NCI-H446 (cell line): ENCODE data around the gene HLA-F.
A peak's percentile ranks its signal among the peaks of the same experiment; 100 is the strongest.

ENCODE experiments used
- DNase-seq, 2 experiments: peaks; one replicate each; lab custom pipeline; 2025; lab: John Stamatoyannopoulos, UW

The HLA-F gene

GRCh38 chr6:29724937-29725869, 2.0 kb downstream of the HLA-F start:
- no peak for DNase-seq

GRCh38 chr6:29726001-29726400, 2.8 kb downstream of the HLA-F start:
- no peak for DNase-seq

GRCh38 chr6:29726571-29727194, 3.4 kb downstream of the HLA-F start:
- DNase-seq: no peak

- no peak for DNase-seq
Observed at GRCh38 chr6:29727637-29728036, 4.4 kb downstream of the HLA-F start.

GRCh38 chr6:29728173-29728874, 5.1 kb downstream of the HLA-F start:
- DNase-seq: no peak

GRCh38 chr6:29728875-29729270, 5.6 kb downstream of the HLA-F start:
- no peak for DNase-seq

GRCh38 chr6:29729774-29730328, 6.6 kb downstream of the HLA-F start:
- DNase-seq: no peak

GRCh38 chr6:29730575-29731126, 7.4 kb downstream of the HLA-F start:
- no peak for DNase-seq

GRCh38 chr6:29731281-29731680, 8.0 kb downstream of the HLA-F start:
- DNase-seq: no peak

- DNase-seq: no peak
Observed at GRCh38 chr6:29733057-29733456, 9.8 kb downstream of the HLA-F start.

GRCh38 chr6:29734046-29735018, 11.1 kb downstream of the HLA-F start:
- no peak for DNase-seq

- no peak for DNase-seq
Observed at GRCh38 chr6:29736563-29736962, 13.3 kb downstream of the HLA-F start.

- peak in 1 of 2 experiments; percentile 49 for DNase-seq
Observed at GRCh38 chr6:29737707-29738630, 14.7 kb downstream of the HLA-F start.

- no peak for DNase-seq
Observed at GRCh38 chr6:29739136-29739881, 16.1 kb downstream of the HLA-F start.

GRCh38 chr6:29739882-29740261, 16.6 kb downstream of the HLA-F start:
- no peak for DNase-seq

- no peak for DNase-seq
Observed at GRCh38 chr6:29741592-29741991, 18.4 kb downstream of the HLA-F start.

GRCh38 chr6:29742127-29742526, 18.9 kb downstream of the HLA-F start:
- no peak for DNase-seq

- DNase-seq: no peak
Observed at GRCh38 chr6:29743025-29743424, 19.8 kb downstream of the HLA-F start.

GRCh38 chr6:29743568-29743967, 20.3 kb downstream of the HLA-F start:
- no peak for DNase-seq
